ENCODE measurements around the gene P2RY8.

Gene P2RY8

GRCh38 chrX:1416327-1416784 lies 120.6 kb downstream of the P2RY8 start:
- no peak for DNase-seq
